GM19023 (cell line): Measurements from ENCODE around the gene SPDYE1.
A peak's percentile ranks its signal among the peaks of the same experiment; 100 is the strongest.

Experiments used
- ATAC-seq: cut with Tn5 transposase; IDR thresholded peaks from one replicate; pipeline ENCODE4 v1.9.1; 2021; ENCODE audit warnings: mild to moderate bottlenecking, moderate library complexity; ENCODE audit not compliant: unreplicated experiment

SPDYE1 gene

DNA sequence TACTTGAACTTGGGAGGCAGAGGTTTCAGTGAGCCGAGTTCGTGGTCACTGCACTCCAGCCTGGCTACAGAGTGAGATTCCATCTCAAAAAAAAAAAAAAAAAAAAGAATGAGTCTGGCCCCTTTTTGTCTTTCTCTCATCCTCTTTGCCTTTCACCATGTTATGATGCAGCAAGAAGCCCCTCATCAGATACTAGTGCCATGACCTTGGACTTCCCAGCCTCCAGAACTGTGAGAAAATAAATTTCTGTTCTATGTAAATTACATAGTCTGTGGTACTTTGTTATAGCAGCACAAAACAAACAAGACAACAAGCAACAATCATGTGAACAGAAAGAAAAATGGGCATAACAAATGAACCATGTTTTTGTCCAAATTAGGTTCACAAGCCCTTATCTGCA lies 44.5 kb downstream of the SPDYE1 start:
- ATAC-seq = no peak

GRCh38 chr7:44043902-44044301 lies 46.2 kb downstream of the SPDYE1 start:
- ATAC-seq = no peak

- peak; percentile 74 for ATAC-seq
Measured at GRCh38 chr7:44044315-44045225, 46.9 kb downstream of the SPDYE1 start, which contains the start of gene DBNL. DBNL (plus strand) TSS chr7:44044702; CDS start chr7:44044738, 36 bp downstream.

DNA sequence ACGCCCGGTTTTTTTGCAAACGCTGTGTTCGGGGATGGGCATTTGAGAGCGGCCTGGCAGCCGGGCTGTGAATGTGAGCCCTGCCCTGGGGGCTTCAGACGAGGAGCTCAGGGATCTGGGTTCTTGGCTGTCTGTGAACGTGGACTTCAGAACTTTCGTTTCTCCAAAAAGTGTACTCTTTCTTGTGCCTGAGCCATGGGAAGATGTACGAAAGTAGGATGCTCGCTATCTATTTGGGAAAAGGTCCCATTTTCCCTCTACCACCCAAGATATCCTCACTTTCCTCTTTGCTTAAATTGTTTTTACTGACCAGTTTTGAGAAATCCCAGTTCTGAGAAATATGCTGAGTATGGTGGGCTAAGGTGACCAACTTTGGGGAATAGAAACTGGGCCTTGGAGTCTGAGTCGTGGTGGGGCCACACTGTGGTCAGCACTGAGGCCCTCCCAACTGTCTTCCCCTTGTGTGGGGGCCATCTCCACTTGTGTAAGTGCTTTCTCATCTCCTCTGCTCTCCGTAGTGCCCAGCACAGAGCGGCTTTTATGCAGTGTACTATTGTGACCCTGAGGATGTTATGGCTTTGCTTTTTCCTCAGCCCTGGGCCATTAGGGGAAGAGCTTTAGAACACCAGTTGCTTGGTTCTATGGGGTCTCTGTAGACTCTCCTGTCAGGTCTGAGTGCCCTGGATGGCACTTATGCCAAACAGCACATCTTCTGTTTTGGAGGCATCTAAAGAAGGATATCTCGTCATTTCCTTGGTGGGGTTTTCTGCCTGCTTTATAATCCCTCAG lies 47.7 kb downstream of the SPDYE1 start:
- peak; percentile 19 for ATAC-seq

DNA sequence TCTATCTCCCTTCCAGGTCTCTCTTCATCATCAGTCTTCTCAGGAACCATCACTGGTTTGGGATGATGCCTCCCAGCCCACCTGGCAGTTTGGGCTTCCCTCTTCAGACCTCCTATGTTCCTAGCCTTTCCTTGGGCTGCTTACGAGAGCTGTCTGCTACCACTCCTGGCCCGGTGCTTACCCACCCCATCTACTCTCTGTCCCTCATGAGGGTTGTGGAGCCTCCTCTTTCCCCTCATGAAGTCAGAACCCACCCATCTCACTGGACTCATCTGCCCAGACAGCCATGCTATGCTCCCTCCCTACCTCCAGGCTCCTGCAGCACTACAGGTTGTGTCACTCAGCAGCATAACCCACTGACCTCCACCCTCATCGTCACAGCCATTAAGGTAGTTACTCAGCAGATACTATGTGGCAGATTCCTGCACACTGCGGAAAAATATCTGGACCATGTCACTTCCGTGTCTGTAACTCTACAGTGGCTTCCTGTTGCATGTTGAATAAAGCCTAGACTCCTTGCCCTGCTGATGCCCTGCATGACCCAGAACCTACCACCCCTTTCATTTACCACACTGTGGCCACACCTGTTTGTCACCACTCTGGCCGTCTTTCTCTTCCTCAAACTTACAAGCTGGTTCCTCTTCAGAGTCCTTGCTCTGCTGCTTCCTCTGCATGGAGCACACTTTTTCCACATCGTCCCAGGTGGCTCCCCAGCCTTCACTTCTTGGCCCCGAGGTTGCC lies 48.8 kb downstream of the SPDYE1 start:
- ATAC-seq = peak; percentile 38

GRCh38 chr7:44048031-44048795 lies 50.5 kb downstream of the SPDYE1 start:
- ATAC-seq = no peak

- no peak for ATAC-seq
Measured at GRCh38 chr7:44050121-44050914, 52.6 kb downstream of the SPDYE1 start.

DNA sequence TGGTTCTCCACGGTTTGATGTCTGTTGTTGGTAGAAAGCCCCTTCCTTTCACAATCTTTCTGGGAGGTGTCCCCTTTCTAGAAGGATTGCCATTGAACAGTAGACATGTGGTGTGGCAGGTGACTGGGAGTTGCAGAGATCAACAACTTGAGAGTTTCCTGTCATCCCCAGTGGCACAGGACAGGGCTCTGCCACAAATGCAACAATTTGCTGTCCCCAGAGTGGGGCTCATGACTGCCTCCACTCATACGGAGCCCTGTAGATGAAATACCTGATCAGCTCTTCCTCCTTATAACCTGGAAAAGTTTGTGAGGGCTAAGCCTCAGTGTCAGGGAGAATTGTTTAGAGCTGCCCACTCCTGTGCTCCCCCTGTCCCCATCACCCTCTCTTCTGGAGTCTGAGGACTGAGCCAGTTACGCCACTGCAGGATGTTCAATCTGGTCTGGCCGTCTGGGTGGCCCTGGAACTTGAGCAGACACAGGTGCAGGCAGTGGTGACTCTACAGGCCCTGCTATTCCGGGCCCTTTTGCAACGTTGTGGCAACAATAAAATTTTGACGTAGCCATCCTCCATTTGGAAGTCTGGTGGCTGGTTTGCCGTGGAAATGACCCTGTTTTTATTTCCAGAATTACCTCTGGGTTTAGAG lies 53.3 kb downstream of the SPDYE1 start:
- no peak for ATAC-seq

DNA sequence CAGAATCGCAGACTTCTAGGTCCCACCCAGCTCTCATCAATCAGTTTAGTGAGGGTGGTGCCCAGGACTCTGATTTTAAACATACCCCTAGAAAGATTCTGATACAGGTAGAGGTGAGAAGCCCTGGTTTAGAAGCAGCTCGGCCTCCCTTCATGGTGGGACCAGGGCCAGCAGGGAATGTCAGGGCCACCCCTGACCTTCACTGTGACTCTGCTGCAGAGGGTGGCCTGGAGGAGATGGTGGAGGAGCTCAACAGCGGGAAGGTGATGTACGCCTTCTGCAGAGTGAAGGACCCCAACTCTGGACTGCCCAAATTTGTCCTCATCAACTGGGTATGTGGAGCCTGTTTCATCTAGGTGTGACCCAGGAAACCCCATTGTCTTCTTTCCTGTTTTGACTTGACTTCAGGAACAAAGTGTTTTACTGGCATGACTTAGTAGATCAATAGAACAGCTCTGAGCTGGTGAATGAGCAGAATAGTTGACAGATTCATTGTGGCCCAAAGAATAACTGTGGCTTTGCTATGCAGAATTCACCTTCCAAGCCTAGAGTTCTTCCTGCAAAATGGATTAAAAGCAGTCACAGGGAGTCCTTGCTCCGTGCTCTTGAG lies 54.0 kb downstream of the SPDYE1 start:
- ATAC-seq = no peak

GRCh38 chr7:44052771-44053365 lies 55.2 kb downstream of the SPDYE1 start:
- no peak for ATAC-seq

DNA sequence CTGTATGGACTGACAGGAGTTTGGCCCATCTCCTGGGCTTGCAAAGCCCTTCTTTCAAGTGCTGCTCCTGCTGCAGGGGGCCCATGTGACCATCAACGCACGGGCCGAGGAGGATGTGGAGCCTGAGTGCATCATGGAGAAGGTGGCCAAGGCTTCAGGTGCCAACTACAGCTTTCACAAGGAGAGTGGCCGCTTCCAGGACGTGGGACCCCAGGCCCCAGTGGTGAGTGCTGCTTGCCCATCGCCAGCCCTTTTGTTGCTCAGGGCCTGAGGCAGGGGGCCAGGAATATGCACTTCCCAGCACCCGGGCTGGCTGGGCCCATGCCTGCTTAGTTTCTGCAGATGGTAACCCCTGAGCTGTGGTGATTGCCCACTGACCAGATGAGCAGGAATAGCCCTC lies 59.0 kb downstream of the SPDYE1 start:
- ATAC-seq = no peak

DNA sequence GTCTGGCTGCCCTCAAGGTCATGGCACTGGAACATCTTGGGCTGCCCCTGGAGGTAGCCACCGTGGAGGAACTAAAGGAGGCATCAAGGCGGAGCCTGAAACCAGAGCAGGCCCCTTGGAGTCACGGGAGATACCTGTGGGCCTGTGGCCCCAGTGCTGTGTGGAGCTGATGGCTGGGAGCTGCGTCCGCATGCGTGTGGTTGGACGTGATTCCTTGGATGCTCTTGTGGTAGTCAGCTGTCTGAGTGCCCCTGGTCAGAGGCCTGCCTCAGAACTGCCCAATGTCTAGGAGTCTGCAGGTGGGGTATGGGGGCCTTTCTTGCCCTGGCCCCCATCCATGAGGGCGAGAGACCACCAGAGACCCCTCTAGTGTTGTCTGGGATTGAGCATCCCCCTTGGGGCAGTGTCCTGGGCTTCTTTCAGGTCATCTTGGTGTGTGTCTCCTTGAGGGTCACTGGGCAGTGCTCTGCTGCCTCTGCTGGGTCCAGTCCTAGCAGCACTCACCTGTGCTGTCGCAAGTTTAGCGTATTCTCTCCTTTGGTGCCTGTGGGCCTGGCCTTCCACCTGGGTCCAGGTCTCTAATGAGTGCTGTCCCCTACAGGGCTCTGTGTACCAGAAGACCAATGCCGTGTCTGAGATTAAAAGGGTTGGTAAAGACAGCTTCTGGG lies 59.6 kb downstream of the SPDYE1 start:
- ATAC-seq = no peak

GRCh38 chr7:44057849-44058758 lies 60.4 kb downstream of the SPDYE1 start:
- no peak for ATAC-seq

GRCh38 chr7:44058759-44059218 lies 61.1 kb downstream of the SPDYE1 start:
- ATAC-seq = no peak

DNA sequence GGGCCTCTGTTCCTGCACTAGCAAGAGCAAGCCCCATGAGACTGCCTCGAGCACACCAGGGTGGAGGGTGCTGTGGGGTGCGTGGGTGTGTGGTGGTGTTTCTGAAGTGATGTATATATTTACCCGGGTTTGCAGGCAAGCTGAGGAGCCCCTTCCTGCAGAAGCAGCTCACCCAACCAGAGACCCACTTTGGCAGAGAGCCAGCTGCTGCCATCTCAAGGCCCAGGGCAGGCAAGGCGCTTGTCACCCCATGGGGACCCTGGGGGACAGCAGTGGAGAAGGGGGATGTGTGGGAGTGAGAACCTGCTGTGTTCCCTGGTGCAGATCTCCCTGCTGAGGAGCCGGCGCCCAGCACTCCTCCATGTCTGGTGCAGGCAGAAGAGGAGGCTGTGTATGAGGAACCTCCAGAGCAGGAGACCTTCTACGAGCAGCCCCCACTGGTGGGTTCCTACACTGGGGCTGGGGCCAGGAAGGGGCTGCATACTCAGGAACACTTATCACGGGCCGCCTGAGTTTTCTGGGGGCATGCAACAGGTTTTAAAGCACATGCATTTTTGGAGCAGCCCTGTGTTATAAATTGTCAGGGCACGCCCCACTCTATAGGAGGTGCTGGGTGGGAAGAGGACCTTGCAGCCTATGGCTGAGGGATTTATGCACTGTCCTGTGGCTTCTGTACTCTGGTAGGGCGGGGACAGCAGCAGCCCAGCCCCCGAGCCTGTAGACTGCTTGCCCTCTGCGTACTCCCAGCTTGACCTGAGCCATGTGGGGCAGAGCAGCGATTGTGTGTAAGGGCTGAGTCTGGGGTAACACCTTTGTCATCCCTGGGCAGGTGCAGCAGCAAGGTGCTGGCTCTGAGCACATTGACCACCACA lies 61.8 kb downstream of the SPDYE1 start:
- ATAC-seq = no peak
